GM12865 (cell line): ENCODE data around the gene IMPA2.

Experiments
- DNase-seq: peaks from one replicate; pipeline ENCODE4 v3.0.0; 2010; ENCODE audit warnings: low read depth
- H3K4me3 ChIP-seq: 2 replicates; pipeline ENCODE4 v1.5.1; 2011; ENCODE audit warnings: mild to moderate bottlenecking, low read depth, low read length, control low read depth
- TF ChIP-seq, protein P1 (sequence below): IDR thresholded peaks from 2 replicates; pipeline ENCODE4 v1.5.1; 2011; ENCODE audit warnings: low read length, control low read depth, low read depth, inconsistent platforms; ENCODE audit not compliant: insufficient read depth; ENCODE audit errors: missing control alignments

Gene IMPA2

DNA sequence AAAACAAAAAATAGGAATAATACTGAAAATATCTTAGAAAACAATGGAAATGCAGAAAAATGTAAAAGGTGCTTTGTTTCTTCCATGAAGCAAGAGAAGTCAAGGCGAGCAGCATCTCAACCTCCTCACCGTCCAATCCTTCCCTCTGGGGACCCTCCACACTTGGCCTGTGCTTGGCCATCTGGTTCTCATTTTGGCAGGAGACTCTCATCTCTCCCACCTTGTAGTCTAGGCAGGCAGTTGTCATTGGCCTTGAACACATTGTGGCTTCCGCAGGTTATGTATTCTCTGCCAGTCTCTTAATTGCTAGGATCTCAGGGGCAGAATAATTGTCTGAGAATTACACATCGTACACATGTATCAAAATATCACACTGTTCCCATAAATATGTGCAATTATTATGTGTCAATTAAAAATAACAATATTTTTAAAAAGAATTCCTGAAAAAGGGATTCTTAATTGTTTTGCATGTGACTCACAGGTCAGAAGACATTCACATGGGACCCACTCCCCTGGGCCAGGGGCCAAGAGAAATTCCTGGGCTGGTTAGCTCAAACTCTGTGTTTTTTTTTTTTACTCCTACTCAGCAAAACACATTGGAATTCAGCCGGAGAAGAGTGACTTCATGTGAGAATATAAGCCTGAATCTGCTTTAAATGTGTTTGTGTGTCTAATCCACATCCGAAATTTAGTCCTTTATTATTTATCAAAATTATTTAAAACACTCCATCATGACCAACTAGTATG lies 98.4 kb downstream of the IMPA2 start:
- TF ChIP-seq, protein P1, sequence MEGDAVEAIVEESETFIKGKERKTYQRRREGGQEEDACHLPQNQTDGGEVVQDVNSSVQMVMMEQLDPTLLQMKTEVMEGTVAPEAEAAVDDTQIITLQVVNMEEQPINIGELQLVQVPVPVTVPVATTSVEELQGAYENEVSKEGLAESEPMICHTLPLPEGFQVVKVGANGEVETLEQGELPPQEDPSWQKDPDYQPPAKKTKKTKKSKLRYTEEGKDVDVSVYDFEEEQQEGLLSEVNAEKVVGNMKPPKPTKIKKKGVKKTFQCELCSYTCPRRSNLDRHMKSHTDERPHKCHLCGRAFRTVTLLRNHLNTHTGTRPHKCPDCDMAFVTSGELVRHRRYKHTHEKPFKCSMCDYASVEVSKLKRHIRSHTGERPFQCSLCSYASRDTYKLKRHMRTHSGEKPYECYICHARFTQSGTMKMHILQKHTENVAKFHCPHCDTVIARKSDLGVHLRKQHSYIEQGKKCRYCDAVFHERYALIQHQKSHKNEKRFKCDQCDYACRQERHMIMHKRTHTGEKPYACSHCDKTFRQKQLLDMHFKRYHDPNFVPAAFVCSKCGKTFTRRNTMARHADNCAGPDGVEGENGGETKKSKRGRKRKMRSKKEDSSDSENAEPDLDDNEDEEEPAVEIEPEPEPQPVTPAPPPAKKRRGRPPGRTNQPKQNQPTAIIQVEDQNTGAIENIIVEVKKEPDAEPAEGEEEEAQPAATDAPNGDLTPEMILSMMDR = no peak
- no peak for DNase-seq
- no peak overlapping the region for H3K4me3 ChIP-seq
